Neural crest cell (in vitro differentiated cells): ENCODE results near the gene HYI. TPM values are rescaled to one million over a fixed set of nuclear protein-coding genes. Genes with fewer than 3 reads are reported as not detected.

Experiments used
- DNase-seq: peaks from one replicate; pipeline ENCODE4 v3.0.0; 2021; ENCODE audit warnings: low read depth, mixed read lengths, low spot score
- H3K27ac Mint-ChIP-seq: one replicate; pipeline ENCODE4 v1.8.0; 2021; ENCODE audit warnings: mild to moderate bottlenecking, mixed read lengths; ENCODE audit not compliant: unreplicated experiment
- H3K27me3 Mint-ChIP-seq: 2 replicates; pipeline ENCODE4 v1.8.0; 2021; ENCODE audit warnings: low read depth, mild to moderate bottlenecking, mixed read lengths
- H3K36me3 Mint-ChIP-seq: 2 replicates; pipeline ENCODE4 v1.8.0; 2021; ENCODE audit warnings: low read depth, mild to moderate bottlenecking, mixed read lengths
- H3K4me1 Mint-ChIP-seq: 2 replicates; pipeline ENCODE4 v1.8.0; 2021; ENCODE audit warnings: mixed read lengths
- H3K4me3 Mint-ChIP-seq: one replicate; pipeline ENCODE4 v1.8.0; 2021; ENCODE audit warnings: mild to moderate bottlenecking, mixed read lengths
- H3K9me3 Mint-ChIP-seq: 2 replicates; pipeline ENCODE4 v1.8.0; 2021; ENCODE audit warnings: mixed read lengths
- total RNA-seq: library from RNA; stranded (reverse); gene quantifications from 2 replicates; pipeline ENCODE4 v1.2.1, GENCODE V29; 2021
- TF ChIP-seq, protein P1 (sequence below): fragments of 200-600 bp; sonication (generic); conservative IDR thresholded peaks from 2 replicates; pipeline ENCODE4 v1.5.0; 2021; ENCODE audit warnings: antibody characterized with exemption, mild to moderate bottlenecking

HYI gene
- total RNA-seq, 1 donor from 2014 or later: 46.6 TPM

DNA sequence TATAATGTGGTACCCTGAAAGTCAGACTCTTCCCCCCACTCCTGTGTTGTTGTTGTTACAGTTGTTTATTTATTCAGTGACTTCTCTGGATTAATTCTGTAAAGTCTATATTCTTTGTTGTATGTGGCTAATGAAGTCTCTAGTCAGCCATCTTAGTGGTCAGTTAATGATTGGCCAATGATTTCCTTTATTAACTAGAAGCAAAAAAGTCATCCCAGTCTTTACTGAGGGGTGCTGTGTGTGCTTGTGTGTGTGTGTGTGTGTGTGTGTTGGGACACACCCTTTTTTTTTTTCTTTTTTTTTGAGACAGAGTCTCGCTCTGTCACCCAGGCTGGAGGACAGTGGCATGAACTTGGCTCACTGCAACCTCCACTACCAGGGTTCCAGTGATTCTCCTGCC, 37.3 kb upstream of the HYI start:
- no peak overlapping the region for H3K4me3 Mint-ChIP-seq
- H3K27ac Mint-ChIP-seq: no peak overlapping the region
- peaks cover 5% of the 10 kb centered on the region for H3K4me1 Mint-ChIP-seq
- H3K36me3 Mint-ChIP-seq: peaks cover 7% of the 10 kb centered on the region
- peaks cover 3% of the 10 kb centered on the region for H3K27me3 Mint-ChIP-seq
- TF ChIP-seq, protein P1, sequence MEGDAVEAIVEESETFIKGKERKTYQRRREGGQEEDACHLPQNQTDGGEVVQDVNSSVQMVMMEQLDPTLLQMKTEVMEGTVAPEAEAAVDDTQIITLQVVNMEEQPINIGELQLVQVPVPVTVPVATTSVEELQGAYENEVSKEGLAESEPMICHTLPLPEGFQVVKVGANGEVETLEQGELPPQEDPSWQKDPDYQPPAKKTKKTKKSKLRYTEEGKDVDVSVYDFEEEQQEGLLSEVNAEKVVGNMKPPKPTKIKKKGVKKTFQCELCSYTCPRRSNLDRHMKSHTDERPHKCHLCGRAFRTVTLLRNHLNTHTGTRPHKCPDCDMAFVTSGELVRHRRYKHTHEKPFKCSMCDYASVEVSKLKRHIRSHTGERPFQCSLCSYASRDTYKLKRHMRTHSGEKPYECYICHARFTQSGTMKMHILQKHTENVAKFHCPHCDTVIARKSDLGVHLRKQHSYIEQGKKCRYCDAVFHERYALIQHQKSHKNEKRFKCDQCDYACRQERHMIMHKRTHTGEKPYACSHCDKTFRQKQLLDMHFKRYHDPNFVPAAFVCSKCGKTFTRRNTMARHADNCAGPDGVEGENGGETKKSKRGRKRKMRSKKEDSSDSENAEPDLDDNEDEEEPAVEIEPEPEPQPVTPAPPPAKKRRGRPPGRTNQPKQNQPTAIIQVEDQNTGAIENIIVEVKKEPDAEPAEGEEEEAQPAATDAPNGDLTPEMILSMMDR: no peak
- H3K9me3 Mint-ChIP-seq: peaks cover 18% of the 10 kb centered on the region
- DNase-seq: no peak

DNA sequence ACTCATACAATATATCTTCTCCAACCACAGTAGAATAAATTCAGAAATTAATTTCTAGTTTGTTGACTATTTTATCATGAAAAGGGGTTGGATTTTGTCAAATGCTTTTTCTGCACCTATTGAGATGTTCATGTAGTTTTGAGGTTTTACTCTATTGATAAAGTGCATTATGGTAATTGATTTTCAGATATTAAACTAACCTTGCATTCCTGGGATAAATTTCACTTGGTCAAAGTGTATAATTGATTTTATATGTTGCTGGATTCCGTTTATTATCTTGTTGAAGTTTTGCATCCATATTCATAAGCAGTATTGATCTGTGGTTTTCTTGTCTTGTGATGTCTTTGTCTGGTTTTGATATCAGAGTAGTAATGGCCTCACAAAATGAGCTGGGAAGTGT, 34.4 kb upstream of the HYI start:
- H3K4me1 Mint-ChIP-seq: no peaks in the 10 kb centered on the region
- DNase-seq: no peak
- H3K9me3 Mint-ChIP-seq: peaks cover 18% of the 10 kb centered on the region

DNA sequence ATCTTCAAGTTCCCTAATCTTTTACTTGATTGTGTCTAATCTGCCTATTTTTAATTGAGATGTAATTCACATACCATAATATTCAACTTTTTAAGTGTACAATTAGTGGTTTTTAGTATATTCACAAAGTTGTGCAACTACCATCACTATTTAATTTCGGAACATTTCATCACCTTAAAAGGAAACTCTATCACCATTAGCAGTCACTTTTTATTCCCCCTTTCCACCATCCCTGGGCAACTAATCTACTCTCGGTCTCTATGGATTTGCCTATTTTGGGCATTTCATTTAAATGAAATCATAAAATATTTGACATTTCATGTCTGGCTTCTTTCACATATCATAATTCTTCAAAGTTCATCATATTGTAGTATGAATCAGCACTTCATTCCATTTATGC, 30.6 kb upstream of the HYI start:
- Mint-ChIP-seq H3K27me3 (no peaks in the 10 kb centered on the region), H3K27ac (no peak overlapping the region), H3K4me1 (no peaks in the 10 kb centered on the region), H3K9me3 (peaks cover 10% of the 10 kb centered on the region), H3K4me3 (no peak overlapping the region), H3K36me3 (peaks cover 2% of the 10 kb centered on the region)
- TF ChIP-seq, protein P1: no peak
- DNase-seq: no peak

More for the DNA sequence above, 34.4 kb upstream of the HYI start:
- Mint-ChIP-seq H3K27ac (no peak overlapping the region), H3K4me3 (no peak overlapping the region), H3K36me3 (peaks cover 7% of the 10 kb centered on the region), H3K27me3 (no peaks in the 10 kb centered on the region)
- TF ChIP-seq, protein P1: no peak

DNA sequence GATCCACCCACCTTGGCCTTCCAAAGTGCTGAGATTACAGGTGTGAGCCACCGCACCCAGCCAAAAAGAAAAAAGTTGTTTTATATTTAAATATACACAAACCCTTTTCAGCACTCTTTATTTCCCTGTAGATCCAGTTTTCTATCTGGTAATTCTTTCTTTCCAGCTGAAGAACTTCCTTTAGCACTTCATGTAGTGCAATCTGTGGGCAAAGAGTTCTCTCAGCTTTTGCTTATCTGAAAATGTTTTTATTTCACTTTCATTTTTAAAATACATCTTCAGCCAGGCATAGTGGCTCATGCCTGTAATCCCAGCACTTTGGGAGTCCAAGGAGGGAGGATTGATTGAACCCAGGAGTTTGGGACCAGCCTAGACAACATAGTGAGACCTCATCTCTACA, 28.5 kb upstream of the HYI start:
- Mint-ChIP-seq H3K9me3 (peaks cover 3% of the 10 kb centered on the region), H3K27me3 (no peaks in the 10 kb centered on the region)

DNA sequence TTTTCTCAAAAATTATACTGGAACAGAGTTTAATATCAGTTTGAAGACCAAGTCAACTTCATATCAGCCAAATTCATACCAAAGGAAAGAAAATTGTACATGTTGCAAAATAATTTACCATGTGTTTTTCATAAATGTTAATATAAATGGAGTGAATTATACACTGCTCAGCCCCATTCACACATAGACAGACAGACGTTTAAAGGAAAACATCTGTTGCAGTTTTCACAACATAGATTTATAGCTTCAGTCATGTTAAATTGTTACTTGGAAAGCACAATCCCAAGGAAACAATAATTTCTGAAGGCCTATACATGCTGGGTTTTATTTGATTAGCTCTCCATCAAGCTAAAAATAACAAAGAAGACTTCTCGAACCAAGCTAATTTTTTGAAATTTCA, 27.8 kb upstream of the HYI start:
- H3K27ac Mint-ChIP-seq: no peak overlapping the region
- H3K36me3 Mint-ChIP-seq: no peaks in the 10 kb centered on the region

More for the DNA sequence above, 28.5 kb upstream of the HYI start:
- no peak for DNase-seq
- H3K4me1 Mint-ChIP-seq: no peaks in the 10 kb centered on the region
- H3K4me3 Mint-ChIP-seq: no peak overlapping the region
- no peak overlapping the region for H3K27ac Mint-ChIP-seq
- TF ChIP-seq, protein P1: no peak
- no peaks in the 10 kb centered on the region for H3K36me3 Mint-ChIP-seq

More for the DNA sequence above, 27.8 kb upstream of the HYI start:
- Mint-ChIP-seq H3K4me1 (no peaks in the 10 kb centered on the region), H3K4me3 (no peak overlapping the region), H3K9me3 (peaks cover 3% of the 10 kb centered on the region), H3K27me3 (no peaks in the 10 kb centered on the region)
- DNase-seq: no peak
- TF ChIP-seq, protein P1: no peak
